ENCODE measurements around the gene ITGBL1. TPM values are rescaled to one million over a fixed set of nuclear protein-coding genes. Genes with fewer than 3 reads are reported as not detected.

ITGBL1 gene
- total and polyA plus RNA-seq, 8 donors, result 0.24 to 50.0 (median 0.38) TPM

DNA sequence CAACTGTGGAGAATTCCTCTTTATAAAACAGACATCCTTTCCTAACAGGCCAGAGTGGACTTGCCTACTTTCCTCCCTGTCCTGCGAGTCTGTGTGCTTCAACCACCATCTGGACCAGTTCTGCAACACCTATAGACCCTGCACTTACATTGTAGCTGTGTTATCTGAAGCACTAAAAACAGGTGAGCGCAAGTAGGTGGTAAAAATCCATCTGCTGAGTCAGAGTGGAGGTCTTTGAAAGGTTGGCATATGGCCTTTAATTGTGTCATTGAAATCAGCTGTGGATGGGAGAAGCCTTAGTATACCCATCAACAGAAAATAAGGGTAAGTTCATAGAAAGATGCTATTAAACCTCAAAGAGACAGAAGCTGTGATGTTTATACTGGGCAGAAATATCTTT, 28.6 kb upstream of the ITGBL1 start:
- no peaks in the 10 kb centered on the region for H3K9me3 ChIP-seq
- no peak overlapping the region for H3K4me3 ChIP-seq
- no peaks in the 10 kb centered on the region for H3K36me3 ChIP-seq
- H3K27me3 ChIP-seq, result peaks cover 0 to 4% of the 10 kb centered on the region in 2 donors
- TF ChIP-seq, protein P1, sequence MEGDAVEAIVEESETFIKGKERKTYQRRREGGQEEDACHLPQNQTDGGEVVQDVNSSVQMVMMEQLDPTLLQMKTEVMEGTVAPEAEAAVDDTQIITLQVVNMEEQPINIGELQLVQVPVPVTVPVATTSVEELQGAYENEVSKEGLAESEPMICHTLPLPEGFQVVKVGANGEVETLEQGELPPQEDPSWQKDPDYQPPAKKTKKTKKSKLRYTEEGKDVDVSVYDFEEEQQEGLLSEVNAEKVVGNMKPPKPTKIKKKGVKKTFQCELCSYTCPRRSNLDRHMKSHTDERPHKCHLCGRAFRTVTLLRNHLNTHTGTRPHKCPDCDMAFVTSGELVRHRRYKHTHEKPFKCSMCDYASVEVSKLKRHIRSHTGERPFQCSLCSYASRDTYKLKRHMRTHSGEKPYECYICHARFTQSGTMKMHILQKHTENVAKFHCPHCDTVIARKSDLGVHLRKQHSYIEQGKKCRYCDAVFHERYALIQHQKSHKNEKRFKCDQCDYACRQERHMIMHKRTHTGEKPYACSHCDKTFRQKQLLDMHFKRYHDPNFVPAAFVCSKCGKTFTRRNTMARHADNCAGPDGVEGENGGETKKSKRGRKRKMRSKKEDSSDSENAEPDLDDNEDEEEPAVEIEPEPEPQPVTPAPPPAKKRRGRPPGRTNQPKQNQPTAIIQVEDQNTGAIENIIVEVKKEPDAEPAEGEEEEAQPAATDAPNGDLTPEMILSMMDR (IDR thresholded peaks at IDR 0.05), result no peak
- no peaks in the 10 kb centered on the region for H3K4me1 ChIP-seq
- H3K27ac ChIP-seq, result no peak overlapping the region
- ATAC-seq (no peak), DNase-seq (no peak)
- intact Hi-C loops (cut with DNase I), result no loop called here

DNA sequence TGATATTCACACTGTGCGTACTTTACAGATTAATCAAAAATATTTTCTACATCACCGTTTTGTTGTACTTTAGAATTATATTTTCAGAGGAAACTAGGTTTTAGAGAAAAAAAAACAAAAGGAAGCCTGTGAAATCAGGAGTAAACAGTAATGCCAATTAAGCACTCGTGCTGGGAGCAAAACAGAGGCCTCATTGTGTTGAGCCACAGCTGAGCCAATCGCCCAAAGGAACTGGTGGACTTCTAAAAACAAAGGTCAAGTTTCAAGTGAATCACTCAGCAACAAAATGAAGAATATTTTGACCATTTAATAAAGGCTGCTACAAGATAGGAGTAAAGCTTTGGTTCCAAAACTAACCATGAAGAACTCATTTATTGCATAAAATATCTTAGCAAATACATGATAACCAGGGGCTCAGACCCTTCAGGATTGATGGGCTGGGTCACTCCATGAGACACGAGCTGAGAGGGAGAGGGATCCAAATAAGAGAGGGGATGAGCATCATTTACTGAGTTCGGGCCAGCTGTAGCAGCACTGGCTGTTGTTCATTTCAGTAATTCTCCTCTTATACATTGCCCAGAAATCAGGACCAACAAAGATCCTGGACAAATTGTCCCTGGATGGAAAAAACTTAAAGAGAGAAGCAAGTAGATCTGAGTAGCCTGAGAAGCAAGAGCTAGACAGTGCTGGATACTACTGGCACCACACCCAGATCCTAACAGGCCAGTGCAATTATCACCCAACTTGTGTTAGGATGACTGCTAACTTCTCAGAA, 27.9 kb upstream of the ITGBL1 start:
- no peaks in the 10 kb centered on the region for H3K27me3 ChIP-seq
- no peak overlapping the region for H3K27ac ChIP-seq
- DNase-seq (no peak), ATAC-seq (no peak)
- intact Hi-C loops (cut with DNase I), result no loop called here
- H3K36me3 ChIP-seq, result no peaks in the 10 kb centered on the region
- TF ChIP-seq, protein P1 (IDR thresholded peaks at IDR 0.05), result no peak
- no peaks in the 10 kb centered on the region for H3K9me3 ChIP-seq
- no peaks in the 10 kb centered on the region for H3K4me1 ChIP-seq
- H3K4me3 ChIP-seq, result no peak overlapping the region

DNA sequence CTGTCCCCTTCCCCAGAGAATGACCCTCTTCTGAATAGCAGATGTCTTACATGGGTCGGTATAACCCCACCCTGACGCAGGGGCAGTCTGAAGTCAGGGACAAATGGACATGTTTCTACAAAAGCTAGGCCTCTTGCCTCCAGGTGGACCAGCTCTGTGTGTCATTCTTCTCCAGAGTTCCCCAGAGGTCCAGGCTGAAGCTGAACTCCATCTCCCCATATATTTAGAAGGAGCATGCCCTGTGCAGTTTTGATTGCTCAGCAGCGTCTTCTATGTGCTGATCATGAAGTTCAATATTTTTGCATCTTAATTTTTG, 27.4 kb upstream of the ITGBL1 start:
- TF ChIP-seq, protein P1 (IDR thresholded peaks at IDR 0.05), result no peak
- intact Hi-C loops (cut with DNase I), result no loop called here
- Histone ChIP-seq H3K27ac (no peak overlapping the region), H3K4me3 (no peak overlapping the region), H3K9me3 (no peaks in the 10 kb centered on the region), H3K36me3 (no peaks in the 10 kb centered on the region), H3K27me3 (no peaks in the 10 kb centered on the region), H3K4me1 (no peaks in the 10 kb centered on the region)
- no peak for ATAC-seq
- no peak for DNase-seq

DNA sequence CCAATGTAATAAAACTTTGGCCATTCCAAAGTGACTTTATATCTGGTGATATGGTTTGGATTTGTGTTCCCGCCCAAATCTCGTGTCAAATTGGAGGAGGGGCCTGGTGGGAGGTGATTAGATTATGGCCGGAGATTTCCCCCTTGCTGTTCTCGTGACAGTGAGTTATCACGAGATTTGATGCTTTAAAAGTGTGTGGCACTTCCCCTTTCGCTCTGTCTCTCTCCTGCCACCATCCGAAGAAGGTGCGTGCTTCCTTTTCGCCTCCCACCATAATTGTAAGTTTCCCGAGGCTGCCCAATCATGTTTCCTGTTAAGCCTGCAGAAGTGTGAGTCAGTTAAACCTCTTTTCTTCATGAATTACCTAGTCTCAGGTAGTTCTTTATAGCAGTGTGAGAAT, 26.9 kb upstream of the ITGBL1 start:
- DNase-seq (no peak), ATAC-seq (no peak)
- H3K4me3 ChIP-seq, result no peak overlapping the region
- intact Hi-C loops (cut with DNase I), result no loop called here
- no peaks in the 10 kb centered on the region for H3K4me1 ChIP-seq
- no peaks in the 10 kb centered on the region for H3K36me3 ChIP-seq
- TF ChIP-seq, protein P1 (IDR thresholded peaks at IDR 0.05), result no peak
- no peak overlapping the region for H3K27ac ChIP-seq
- H3K27me3 ChIP-seq, result no peaks in the 10 kb centered on the region
- no peaks in the 10 kb centered on the region for H3K9me3 ChIP-seq

DNA sequence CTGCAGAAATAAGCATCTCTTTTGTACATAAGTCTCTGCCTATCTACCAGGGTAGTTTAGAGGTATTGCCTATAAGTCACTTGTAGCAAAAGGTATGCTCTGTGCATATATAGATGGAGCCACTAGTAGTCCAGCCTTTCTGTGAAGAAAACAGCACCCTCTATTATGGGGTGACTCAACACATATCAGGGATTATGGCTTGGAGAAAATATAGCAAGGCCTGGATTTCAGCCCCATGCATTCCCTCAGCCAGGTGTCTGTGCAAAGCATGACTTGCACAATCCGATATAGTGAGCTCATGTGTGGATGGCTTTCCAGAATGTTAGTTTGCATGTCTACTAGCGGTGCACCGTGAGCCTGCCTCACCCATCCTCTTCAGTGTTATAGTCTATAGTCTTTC, 22.7 kb upstream of the ITGBL1 start:
- H3K36me3 ChIP-seq, result no peaks in the 10 kb centered on the region
- intact Hi-C loops (cut with DNase I), result no loop called here
- ATAC-seq, result no peak

More for the DNA sequence above, 22.7 kb upstream of the ITGBL1 start:
- DNase-seq, result no peak
- H3K27ac ChIP-seq, result no peak overlapping the region
- TF ChIP-seq, protein P1 (IDR thresholded peaks at IDR 0.05), result no peak
- H3K9me3 ChIP-seq, result no peaks in the 10 kb centered on the region
- H3K4me3 ChIP-seq, result no peak overlapping the region
- no peaks in the 10 kb centered on the region for H3K27me3 ChIP-seq
- H3K4me1 ChIP-seq, result no peaks in the 10 kb centered on the region

All from left lung (tissue), 10 donors.